Stimulated activated CD4-positive, alpha-beta T cell treated with anti-CD3 and anti-CD28 coated beads, Interleukin-4, amount 100 ng/mL, for 24 hours (primary cell): ENCODE data around the gene TRAFD1.
A peak's percentile ranks its signal among the peaks of the same experiment; 100 is the strongest.

ENCODE experiments used
- DNase-seq: peaks from one replicate; pipeline ENCODE4 v3.0.0-alpha.2; 2020

TRAFD1 gene

DNA sequence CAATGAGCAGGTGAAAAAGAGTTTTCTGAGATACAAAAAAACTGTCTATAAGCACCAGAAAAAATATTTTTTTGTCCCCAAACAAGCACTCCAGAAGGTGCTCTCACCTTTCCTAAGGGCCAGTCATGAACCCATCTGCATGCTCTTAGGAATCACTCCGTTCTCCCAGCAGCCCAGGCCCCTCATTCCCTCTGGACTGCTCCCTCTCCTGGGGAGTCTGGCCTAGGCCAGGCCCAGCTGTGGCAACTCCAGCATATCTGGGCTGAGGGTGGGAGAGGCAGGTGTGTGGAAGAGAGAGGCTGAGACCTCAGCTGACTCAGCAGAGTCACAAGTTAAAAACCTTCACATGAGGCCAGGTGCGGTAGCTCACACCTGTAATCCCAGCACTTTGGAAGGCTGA is 54.6 kb downstream of the TRAFD1 start:
- no peak for DNase-seq

DNA sequence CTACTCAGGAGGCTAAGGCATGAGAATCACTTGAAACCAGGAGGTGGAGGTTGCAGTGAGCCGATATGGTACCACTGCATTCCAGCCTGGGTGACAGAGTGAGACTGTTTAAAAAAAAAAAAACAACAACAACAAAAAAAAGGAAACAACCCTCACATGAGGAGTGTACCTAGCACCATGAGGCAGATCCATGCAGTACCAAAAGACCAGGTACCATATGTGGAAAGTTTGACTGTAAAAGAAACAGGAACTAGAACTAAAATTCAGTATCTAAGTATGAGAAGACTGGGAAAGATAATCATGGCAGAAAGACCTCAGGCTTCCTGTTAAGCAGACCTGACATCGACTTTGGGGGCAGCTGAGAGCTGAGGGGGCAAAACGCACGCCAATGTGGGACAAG is 55.1 kb downstream of the TRAFD1 start:
- DNase-seq = no peak

DNA sequence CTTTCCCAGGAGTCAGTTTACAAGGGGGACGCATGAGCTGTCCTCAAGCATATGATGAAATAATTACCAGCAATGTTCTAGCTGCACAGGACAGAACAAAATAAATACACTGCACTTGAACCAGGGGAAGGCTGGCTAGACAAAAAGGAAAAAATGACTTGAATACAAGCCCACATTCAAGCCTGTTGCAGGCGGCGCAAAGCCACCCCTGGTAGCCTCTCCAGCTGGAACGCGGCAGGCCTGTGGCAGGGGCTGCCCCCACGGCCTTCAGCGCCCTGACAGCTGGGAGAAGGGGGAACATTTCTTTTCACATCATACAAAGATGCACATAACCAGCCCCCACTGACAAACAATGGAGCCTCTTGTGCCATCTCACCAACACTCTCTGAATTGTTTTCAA is 57.1 kb downstream of the TRAFD1 start:
- DNase-seq = no peak

DNA sequence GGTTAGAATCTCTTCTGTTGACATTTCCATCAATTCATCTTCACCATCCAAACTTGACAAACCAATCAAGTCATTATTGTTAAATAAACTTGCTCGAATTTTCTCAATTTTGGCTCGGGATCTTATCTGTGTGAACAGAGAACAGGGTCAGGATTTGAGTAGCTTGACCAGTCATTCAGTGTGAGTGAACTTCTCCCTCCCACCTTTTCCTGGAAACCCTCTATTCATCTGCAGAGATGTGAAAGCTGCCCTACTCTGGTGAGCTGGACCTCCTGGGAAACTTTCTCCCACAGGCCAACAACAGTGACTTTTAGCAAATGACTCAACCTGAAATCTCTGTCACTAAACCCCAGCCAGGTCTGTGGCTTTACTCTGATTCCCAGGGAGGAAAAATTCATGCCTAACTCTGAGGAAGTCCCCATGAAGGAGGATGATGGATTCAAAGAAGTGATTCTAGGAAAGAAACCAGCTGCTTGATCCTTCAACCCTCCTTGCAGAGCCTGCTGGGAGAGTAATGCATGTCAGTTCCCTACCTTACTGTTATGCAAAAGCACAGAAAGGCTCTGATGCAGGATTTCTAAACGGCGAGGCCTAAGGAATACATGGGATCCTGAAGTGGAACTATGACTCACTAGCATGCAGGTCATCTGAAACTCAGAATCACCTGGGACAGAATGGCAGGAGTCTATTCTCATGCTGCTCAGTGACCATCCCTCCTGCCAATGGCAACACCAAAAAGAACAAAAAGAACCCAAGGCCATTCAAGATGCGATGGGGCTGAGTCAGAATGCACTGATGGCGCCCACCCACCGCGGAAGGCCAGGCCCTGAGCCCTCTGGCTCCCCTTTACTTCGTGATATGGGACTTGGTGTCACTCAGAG is 58.0 kb downstream of the TRAFD1 start:
- peak; percentile 16 for DNase-seq

DNA sequence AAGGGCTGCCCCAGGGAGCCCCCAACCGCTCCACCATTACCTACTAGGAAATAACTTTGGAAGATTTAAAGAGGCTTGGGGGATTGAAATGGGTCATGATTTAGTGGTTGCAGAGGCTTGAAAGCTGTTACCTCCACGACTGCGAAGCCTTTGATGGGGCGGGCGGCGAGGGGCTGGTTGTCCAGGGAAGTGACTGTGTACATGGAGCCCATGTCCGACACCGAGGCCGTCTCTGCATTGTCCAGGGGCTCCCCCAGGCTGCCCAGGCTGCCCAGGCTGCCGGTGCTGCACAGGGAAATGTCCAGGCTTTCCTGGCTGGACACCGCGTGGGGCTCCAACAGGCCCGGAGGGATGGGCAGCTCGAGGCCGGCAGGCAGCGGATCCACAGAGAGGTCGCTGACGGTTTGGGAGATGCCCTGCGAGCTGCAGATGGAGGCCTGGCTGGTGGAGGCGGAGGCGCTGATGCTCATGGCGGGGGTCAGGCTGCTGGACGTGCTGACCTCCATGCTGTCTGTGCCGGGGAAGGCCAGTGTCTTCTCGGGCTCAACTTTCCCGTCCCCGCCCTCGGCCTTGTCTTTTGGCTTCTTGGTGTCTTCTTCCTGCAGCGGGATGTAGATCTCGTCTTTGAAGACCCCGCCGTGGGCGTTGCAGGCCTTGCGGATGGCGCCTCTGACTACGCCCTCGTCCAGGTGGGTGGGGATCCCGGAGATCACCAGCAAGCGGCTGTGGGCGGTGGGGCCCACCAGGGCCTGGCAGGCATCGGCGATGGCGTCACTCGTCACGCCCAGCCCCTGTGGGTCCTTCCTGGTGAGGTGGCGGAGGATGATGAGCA is 58.9 kb downstream of the TRAFD1 start:
- no peak for DNase-seq

DNA sequence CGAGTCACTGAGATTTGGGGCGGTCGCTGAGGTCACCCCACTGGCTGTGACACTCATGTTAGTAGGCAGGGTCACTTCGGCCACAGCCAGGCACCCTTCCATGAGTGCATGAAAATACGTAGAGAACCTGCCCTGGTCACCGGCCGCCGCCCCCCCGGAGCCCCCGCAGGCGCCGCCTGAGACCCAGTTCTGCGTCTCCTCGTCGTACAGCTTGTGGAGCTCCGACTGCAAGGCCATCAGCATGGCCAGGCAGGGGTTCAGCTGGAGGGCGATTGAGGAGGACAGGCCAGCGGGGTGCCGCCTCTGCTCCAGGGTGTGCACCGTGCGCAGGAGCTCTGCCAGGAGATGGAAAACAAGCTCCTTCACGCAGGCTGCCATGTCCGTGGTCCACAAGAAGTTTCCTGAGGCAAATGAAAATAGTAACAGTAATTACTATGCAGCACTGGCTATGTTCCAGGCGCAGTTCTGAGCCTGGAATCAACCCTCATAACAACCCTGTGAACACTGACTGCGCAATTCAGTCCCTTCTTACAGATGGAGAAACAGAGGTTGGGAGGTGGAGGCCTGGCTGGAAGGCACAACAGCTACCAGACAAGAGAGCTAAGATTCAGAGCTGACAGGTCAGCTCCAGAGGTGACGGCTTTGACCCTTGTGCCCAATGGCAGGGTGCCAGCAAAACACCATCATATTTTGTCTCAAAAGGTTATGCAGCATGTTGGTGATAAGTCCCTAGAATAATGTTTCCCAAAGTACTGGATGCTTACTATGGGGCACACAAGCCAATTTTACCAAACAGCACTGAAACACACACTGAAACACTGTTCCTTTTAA is 59.9 kb downstream of the TRAFD1 start:
- DNase-seq = no peak

DNA sequence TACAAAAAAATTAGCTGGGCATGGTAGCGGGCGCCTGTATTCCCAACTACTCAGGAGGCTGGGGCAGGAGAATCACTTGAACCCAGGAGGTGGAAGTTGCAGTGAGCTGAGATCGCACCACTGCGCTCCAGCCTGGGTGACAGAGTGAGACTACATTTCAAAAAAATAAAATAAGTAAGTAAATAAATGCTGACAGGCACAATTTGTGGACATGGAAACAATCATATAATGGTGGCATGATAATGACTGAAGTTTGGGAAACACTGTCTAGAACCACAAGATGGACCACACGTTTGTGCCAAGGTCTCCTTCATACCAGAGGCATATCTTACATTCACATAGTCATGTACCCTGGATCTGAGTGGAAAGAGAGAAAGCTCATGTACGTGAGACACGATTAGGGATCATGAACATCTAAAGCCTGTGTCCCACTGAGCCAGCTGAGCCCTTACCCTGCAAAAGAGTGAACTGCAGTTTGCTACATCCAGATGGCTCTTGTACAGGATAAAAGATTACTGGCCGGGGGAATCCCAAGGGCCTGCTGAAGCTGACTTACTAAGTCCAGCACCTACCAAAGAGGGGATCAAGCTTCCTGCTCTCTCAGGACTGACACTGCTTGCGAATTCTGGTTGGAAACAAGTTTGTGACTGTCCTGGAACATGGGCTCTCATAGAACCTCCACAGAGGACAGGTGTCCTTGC is 62.9 kb downstream of the TRAFD1 start:
- DNase-seq = no peak

DNA sequence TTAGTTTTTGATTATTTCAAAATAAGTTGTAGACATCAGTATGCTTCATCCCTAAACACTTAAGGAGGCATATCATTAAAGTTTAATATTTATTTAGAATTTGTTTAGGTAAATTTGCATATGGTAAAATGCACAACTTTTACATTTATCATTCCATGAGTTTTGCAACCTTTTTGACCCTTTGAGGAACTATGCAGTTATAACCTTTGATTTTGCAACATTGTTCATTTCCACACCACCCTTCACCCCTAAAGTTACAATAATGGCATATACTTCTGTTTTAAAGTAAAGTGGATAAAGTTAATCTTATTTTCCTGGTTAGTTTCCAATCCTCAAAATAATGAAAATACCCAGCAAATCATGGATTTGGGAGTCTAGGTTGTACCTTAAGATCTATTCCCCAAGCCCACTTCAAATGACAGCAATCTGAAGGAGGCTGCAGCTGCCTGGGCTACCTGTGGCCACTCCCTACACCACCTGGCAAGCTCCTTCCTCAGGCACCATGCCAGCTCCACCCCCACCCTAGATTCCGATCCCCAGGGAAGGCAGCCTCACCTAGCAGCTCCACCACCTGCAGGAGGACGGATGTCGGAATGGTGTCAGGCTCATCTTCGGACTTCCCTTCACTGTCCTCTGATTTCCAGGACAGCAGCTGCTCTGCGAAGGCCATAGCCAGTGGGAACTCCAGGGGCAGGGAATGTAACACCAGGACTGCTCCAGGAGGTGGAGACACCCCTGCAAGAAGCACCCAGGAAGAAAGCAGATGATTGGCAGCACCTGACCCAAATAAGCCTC is 65.1 kb downstream of the TRAFD1 start:
- DNase-seq = no peak

DNA sequence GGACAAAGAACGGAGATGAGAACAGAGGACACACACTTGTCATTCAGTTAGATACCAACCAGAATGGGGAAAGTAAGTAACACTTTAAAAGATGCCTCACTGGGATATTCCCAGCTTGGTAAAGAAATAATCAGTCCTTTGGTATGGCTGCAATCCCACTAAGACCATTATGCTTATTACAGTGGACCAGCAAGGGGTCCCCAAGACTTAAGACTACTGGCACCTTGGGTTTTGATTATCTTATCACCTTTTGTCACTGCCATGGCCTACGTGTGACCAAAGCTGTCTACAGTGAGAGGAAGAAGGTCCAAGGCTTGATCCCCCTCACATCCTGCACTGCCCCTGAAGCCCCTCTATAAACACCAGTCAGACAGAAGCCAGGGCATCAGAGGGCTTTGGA is 65.8 kb downstream of the TRAFD1 start:
- DNase-seq = no peak

DNA sequence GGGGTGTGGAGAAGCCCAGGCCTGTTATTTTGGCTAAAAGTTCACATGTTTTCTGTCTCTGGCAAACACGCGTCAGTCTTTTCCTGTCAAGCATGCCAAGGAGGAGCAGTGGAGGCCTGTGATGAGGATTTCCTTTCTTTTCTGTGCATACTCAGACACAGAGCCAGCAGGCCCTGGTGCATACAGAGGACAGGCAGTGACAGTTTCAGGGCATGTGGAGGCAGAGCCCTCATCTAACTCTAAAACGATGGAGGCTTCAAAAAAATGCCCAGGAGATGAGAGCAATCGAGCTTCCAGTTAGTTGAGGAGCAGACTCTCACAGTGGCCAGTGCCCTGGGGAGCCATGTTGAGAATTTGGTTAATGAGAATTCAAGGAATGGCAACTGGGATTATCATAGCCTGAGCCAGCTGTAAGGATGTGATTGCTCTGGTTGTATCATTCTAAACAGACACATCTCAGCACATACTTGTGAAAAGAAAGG is 66.5 kb downstream of the TRAFD1 start:
- no peak for DNase-seq

DNA sequence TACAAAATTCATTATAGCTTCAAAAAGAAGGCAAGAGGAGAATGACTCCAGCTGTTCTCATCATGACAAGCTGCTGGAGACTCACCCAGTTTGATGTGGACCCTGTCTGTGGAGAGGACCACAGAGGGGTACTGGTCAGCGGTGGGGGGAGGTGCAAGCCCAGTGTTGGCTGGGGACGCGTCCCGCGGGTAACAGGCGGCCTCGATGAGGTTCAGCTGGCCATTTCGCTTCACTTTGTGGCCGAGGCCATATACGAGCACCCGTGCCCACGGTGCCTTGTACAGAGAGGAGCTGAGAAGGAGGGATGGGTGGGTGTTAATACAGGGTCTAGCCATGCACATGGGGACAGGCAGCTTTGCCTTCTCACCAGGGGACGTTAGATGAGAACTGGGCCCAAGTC is 67.1 kb downstream of the TRAFD1 start:
- no peak for DNase-seq

DNA sequence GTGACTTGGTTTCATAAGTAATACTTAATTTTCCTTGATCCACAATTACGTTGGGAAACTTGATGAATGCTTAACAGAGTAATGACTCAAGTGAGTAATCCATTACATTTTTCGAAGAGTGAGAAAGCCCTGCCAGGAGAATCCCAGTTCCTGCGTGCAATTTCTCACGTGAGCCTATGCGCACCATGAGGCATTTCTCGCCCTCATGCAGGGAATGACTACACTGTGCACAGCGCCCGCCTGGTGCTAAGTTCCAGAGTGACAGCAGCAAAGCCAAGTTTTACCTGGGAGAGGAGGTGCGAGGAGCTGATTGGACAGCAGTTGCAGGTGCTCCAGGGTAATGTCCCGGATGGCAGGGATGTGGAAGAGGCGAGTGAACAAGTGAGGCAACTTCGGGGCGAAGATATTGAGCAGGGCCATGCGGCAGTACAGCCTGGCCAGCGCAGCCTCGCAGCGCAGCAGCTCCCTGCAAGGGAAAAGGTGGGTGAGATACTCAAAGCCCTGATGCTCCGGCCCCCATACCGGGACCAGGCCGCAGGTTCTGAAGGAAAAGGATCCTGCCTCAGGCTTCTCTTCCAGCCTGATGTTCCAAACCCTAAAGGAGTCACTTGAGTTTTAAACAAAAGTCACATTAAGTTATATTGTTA is 69.4 kb downstream of the TRAFD1 start:
- no peak for DNase-seq

DNA sequence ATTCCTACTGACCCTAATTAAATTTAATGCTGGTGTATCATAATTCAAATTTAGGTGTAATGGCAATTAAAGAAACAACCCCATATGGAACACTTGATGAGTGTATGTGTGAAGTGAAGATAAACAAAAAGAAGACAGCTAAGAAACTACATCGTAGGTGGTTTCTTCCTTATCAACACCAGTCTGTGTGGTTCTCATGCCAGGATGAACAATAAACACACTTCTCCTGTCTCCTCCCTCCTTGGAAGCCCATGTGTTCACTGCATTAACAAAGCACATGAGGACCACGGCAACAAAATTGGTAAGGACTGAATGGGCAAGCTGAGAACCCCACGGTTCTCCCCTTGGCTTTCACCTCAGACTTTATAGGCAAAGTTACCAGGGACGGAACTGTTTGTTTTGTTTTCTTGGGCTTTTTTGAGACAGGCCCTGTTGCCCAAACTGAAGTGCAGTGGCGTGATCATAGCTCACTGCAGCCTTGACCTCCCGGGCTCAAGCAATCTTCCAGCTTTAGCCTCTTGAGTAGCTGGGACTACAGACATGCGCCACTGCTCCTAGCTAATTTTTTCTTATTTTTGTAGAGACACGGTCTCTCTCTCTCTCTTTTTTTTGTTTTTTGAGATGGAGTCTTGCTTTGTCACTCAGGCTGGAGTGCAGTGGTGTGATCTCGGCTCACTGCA is 71.0 kb downstream of the TRAFD1 start:
- DNase-seq = no peak

DNA sequence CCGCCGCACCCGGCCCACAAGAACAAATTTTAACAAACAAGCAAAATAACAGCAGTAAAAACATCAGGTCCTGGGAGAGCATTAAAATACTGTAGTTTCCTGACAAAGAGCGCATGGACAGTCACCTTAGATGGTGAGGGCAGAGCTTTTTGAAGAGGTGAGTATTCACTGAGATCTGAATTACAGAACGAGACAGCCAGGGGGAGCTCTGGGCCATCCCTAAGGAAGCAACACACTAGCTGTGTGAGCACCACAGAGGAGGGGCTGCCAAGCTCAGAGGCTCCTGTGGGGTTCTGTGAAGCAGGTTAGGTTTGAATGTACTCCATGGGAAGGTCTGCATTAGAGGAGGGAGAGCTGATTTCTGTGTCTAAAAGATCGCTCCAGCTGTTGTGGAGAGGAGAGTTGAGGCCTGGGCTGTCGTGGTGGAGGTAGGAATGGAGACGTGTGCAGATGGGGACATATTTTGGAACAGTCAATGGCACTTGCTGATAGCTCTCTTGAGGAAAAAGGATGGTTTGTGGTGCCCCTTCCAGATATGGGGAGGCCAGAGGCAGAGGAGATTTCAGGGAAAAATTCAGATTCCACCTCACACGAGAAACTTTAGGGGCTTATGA is 72.9 kb downstream of the TRAFD1 start:
- peak; percentile 52 for DNase-seq

DNA sequence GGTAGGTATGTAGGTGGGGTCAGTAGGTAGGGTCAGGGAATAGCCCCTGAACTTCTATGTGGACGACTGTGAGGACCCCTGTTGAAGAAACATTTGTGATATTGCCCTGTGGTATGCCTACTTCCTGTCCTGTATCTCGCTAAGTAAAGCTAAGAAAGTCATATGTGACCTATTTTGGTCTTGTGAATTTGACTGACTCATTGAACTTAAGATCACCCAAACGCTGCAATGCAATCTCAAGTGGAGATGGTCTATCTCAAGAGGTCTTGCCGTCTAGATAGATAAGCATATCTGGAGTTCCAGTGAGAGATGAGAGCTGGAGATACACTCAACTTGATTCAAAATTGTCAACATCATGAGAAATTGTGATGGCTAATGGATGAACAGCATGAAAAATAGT is 73.8 kb downstream of the TRAFD1 start:
- DNase-seq = no peak
